GM23338 (cell line): ENCODE results near the gene VAMP2. TPM values are rescaled to one million over a fixed set of nuclear protein-coding genes. Genes with fewer than 3 reads are reported as not detected.

ENCODE experiments used
- ATAC-seq: fragments of 200-7000 bp; cut with Tn5 transposase; 3 replicates; pipeline ENCODE4 v1.9.1; 2020
- DNase-seq: peaks from one replicate; pipeline ENCODE4 v3.0.0-alpha.2; 2015; ENCODE audit warnings: low spot score
- H2AFZ ChIP-seq: fragments of 200-600 bp; sonication (generic); 2 replicates; pipeline ENCODE4 v1.8.0; 2016; ENCODE audit warnings: antibody characterized with exemption, mild to moderate bottlenecking, moderate library complexity
- H3F3A ChIP-seq: fragments of 200-600 bp; sonication (generic); replicated peaks from 2 replicates; pipeline ENCODE4 v1.8.0; 2017; ENCODE audit warnings: antibody characterized with exemption, mixed run types, low read depth
- H3K27ac ChIP-seq: fragments of 200-600 bp; sonication (generic); 2 replicates; pipeline ENCODE4 v1.6.1; 2016; ENCODE audit warnings: low read depth
- H3K27me3 ChIP-seq: fragments of 200-600 bp; sonication (generic); 2 replicates; pipeline ENCODE4 v1.8.0; 2016; ENCODE audit warnings: mild to moderate bottlenecking, mixed run types, moderate library complexity; ENCODE audit not compliant: insufficient read depth
- H3K36me3 ChIP-seq: fragments of 200-600 bp; sonication (generic); 2 replicates; pipeline ENCODE4 v1.8.0; 2016; ENCODE audit warnings: mild to moderate bottlenecking; ENCODE audit not compliant: insufficient read depth
- H3K4me1 ChIP-seq: fragments of 200-600 bp; sonication (generic); 2 replicates; pipeline ENCODE4 v1.8.0; 2016; ENCODE audit warnings: mild to moderate bottlenecking, moderate library complexity; ENCODE audit not compliant: insufficient read depth
- H3K4me2 ChIP-seq: fragments of 200-600 bp; sonication (generic); 2 replicates; pipeline ENCODE4 v1.7.1; 2017; ENCODE audit warnings: mixed run types
- H3K4me3 ChIP-seq: fragments of 200-600 bp; sonication (generic); 2 replicates; pipeline ENCODE4 v1.6.1; 2016; ENCODE audit warnings: mixed run types
- H3K79me2 ChIP-seq: fragments of 200-600 bp; sonication (generic); replicated peaks from 2 replicates; pipeline ENCODE4 v1.8.0; 2017; ENCODE audit warnings: mild to moderate bottlenecking; ENCODE audit not compliant: insufficient read depth
- H3K9me2 ChIP-seq: fragments of 200-600 bp; sonication (generic); 2 replicates; pipeline ENCODE4 v1.8.0; 2017; ENCODE audit not compliant: insufficient read depth
- H4K20me1 ChIP-seq: fragments of 200-600 bp; sonication (generic); replicated peaks from 2 replicates; pipeline ENCODE4 v1.8.0; 2017; ENCODE audit warnings: mild to moderate bottlenecking; ENCODE audit not compliant: insufficient read depth
- H3K27ac Mint-ChIP-seq: 2 replicates; pipeline ENCODE4 v1.8.0; 2020; ENCODE audit warnings: inconsistent platforms, mild to moderate bottlenecking, moderate library complexity, mixed read lengths
- H3K27me3 Mint-ChIP-seq: 3 replicates; pipeline ENCODE4 v1.8.0; 2022; ENCODE audit warnings: low read depth, mild to moderate bottlenecking, moderate library complexity, mixed read lengths, inconsistent platforms; ENCODE audit not compliant: insufficient read depth, poor library complexity
- H3K36me3 Mint-ChIP-seq: 3 replicates; pipeline ENCODE4 v1.8.0; 2021; ENCODE audit warnings: low read depth, mild to moderate bottlenecking, inconsistent platforms, moderate library complexity, mixed read lengths
- H3K4me1 Mint-ChIP-seq: 3 replicates; pipeline ENCODE4 v1.8.0; 2020; ENCODE audit warnings: mild to moderate bottlenecking, inconsistent platforms, mixed read lengths
- H3K4me3 Mint-ChIP-seq: 3 replicates; pipeline ENCODE4 v1.8.0; 2021; ENCODE audit warnings: moderate library complexity, mild to moderate bottlenecking, inconsistent platforms, mixed read lengths
- H3K9me3 Mint-ChIP-seq: 3 replicates; pipeline ENCODE4 v1.8.0; 2020; ENCODE audit warnings: moderate library complexity, mild to moderate bottlenecking, inconsistent platforms, mixed read lengths
- CREB1 ChIP-seq: fragments of 250-450 bp; sonication (Bioruptor Pico); IDR thresholded peaks from 2 replicates; pipeline ENCODE4 v1.5.0; 2020; ENCODE audit warnings: low read depth, mild to moderate bottlenecking, moderate library complexity
- EZH2 ChIP-seq: fragments of 200-600 bp; sonication (generic); IDR thresholded peaks from one replicate; pipeline ENCODE4 v1.8.0; 2017; ENCODE audit warnings: antibody characterized with exemption, mild to moderate bottlenecking, low read depth; ENCODE audit not compliant: unreplicated experiment
- EZH2phosphoT487 ChIP-seq: fragments of 200-600 bp; sonication (generic); IDR thresholded peaks from one replicate; pipeline ENCODE4 v1.8.1; 2018; ENCODE audit warnings: antibody characterized with exemption; ENCODE audit not compliant: unreplicated experiment
- JUNB ChIP-seq: IDR thresholded peaks from one replicate; pipeline ENCODE4 v1.6.1; 2016; ENCODE audit warnings: antibody characterized with exemption; ENCODE audit not compliant: unreplicated experiment
- NANOG ChIP-seq: IDR thresholded peaks from 2 replicates; pipeline ENCODE4 v1.6.1; 2016; ENCODE audit warnings: antibody characterized with exemption, borderline replicate concordance
- POLR2AphosphoS5 ChIP-seq: IDR thresholded peaks from 2 replicates; pipeline ENCODE4 v1.6.1; 2016; ENCODE audit warnings: antibody characterized with exemption, low read depth
- STAT1 ChIP-seq: IDR thresholded peaks from one replicate; pipeline ENCODE4 v1.6.1; 2016; ENCODE audit warnings: antibody characterized with exemption; ENCODE audit not compliant: unreplicated experiment
- ZNF114 ChIP-seq: fragments of 250-450 bp; sonication (Bioruptor Pico); IDR thresholded peaks from 2 replicates; pipeline ENCODE4 v1.5.0; 2020; ENCODE audit warnings: mild to moderate bottlenecking, moderate library complexity
- ZNF331 ChIP-seq: fragments of 250-450 bp; sonication (Bioruptor Pico); IDR thresholded peaks from 2 replicates; pipeline ENCODE4 v1.5.0; 2020; ENCODE audit warnings: low read depth, mild to moderate bottlenecking, moderate library complexity
- polyA plus RNA-seq: library from polyadenylated mRNA; unstranded; fragments of >200 nt; fragmentation: Nextera tagmentation; extraction: Ambion mirVana; gene quantifications from 2 replicates; pipeline ENCODE4 v1.2.1, GENCODE V29; 2016
- total RNA-seq: library from RNA; depleted of rRNA; stranded (reverse); fragments of >200 nt; shearing (Covaris generic); gene quantifications from 2 replicates; pipeline ENCODE4 v1.2.3, GENCODE V29; 2014
- TF ChIP-seq, protein P1 (sequence below): fragments of 250-450 bp; sonication (Bioruptor Pico); IDR thresholded peaks from 2 replicates; pipeline ENCODE4 v1.5.0; 2020; ENCODE audit warnings: mild to moderate bottlenecking, moderate library complexity
- TF ChIP-seq, protein P2 (sequence below): IDR thresholded peaks from 2 replicates; pipeline ENCODE4 v1.6.1; 2016; ENCODE audit warnings: antibody characterized with exemption
- TF ChIP-seq, protein P3 (sequence below), 2 experiments: fragments of 200-600 bp in 1 of 2; sonication (generic) in 1 of 2; conservative IDR thresholded peaks; 2 replicates each; pipeline versions ENCODE4 v1.5.1 to v1.6.1; 2016 to 2017; ENCODE audit warnings: antibody characterized with exemption in 2 of 2, low read depth in 2 of 2, mild to moderate bottlenecking in 2 of 2, moderate library complexity in 1 of 2
- TF ChIP-seq, protein P4 (sequence below): IDR thresholded peaks from one replicate; pipeline ENCODE4 v1.6.1; 2018; ENCODE audit warnings: antibody characterized with exemption; ENCODE audit not compliant: unreplicated experiment

The VAMP2 gene
- total and polyA plus RNA-seq, 2 experiments from 2014 or later, result 6.9 to 32.3 TPM

DNA sequence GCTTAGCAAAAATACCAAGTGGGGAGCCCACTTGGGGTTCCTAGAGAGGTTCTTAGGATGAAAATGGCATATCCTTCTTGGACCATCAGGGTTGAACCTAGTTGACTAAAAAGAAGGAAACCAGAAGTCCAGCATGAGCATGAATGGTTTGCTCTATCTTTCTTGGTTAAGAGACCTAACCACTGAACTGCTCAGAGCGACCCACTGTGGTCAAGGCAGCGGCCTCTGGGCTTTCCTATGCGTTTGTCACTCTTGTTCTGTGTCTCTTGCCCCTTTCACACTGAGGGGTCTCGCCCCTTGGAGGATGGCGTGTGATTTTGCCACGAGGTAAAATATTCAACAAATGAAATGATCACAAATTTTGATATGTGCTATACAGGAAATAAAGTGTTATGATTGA is 27.8 kb upstream of the VAMP2 start:
- no peak for TF ChIP-seq ZNF114
- no peak for TF ChIP-seq NANOG
- no peak for TF ChIP-seq STAT1
- TF ChIP-seq CREB1 (CRISPR knock-in tag), result no peak
- no peak for TF ChIP-seq EZH2
- TF ChIP-seq, protein P1, sequence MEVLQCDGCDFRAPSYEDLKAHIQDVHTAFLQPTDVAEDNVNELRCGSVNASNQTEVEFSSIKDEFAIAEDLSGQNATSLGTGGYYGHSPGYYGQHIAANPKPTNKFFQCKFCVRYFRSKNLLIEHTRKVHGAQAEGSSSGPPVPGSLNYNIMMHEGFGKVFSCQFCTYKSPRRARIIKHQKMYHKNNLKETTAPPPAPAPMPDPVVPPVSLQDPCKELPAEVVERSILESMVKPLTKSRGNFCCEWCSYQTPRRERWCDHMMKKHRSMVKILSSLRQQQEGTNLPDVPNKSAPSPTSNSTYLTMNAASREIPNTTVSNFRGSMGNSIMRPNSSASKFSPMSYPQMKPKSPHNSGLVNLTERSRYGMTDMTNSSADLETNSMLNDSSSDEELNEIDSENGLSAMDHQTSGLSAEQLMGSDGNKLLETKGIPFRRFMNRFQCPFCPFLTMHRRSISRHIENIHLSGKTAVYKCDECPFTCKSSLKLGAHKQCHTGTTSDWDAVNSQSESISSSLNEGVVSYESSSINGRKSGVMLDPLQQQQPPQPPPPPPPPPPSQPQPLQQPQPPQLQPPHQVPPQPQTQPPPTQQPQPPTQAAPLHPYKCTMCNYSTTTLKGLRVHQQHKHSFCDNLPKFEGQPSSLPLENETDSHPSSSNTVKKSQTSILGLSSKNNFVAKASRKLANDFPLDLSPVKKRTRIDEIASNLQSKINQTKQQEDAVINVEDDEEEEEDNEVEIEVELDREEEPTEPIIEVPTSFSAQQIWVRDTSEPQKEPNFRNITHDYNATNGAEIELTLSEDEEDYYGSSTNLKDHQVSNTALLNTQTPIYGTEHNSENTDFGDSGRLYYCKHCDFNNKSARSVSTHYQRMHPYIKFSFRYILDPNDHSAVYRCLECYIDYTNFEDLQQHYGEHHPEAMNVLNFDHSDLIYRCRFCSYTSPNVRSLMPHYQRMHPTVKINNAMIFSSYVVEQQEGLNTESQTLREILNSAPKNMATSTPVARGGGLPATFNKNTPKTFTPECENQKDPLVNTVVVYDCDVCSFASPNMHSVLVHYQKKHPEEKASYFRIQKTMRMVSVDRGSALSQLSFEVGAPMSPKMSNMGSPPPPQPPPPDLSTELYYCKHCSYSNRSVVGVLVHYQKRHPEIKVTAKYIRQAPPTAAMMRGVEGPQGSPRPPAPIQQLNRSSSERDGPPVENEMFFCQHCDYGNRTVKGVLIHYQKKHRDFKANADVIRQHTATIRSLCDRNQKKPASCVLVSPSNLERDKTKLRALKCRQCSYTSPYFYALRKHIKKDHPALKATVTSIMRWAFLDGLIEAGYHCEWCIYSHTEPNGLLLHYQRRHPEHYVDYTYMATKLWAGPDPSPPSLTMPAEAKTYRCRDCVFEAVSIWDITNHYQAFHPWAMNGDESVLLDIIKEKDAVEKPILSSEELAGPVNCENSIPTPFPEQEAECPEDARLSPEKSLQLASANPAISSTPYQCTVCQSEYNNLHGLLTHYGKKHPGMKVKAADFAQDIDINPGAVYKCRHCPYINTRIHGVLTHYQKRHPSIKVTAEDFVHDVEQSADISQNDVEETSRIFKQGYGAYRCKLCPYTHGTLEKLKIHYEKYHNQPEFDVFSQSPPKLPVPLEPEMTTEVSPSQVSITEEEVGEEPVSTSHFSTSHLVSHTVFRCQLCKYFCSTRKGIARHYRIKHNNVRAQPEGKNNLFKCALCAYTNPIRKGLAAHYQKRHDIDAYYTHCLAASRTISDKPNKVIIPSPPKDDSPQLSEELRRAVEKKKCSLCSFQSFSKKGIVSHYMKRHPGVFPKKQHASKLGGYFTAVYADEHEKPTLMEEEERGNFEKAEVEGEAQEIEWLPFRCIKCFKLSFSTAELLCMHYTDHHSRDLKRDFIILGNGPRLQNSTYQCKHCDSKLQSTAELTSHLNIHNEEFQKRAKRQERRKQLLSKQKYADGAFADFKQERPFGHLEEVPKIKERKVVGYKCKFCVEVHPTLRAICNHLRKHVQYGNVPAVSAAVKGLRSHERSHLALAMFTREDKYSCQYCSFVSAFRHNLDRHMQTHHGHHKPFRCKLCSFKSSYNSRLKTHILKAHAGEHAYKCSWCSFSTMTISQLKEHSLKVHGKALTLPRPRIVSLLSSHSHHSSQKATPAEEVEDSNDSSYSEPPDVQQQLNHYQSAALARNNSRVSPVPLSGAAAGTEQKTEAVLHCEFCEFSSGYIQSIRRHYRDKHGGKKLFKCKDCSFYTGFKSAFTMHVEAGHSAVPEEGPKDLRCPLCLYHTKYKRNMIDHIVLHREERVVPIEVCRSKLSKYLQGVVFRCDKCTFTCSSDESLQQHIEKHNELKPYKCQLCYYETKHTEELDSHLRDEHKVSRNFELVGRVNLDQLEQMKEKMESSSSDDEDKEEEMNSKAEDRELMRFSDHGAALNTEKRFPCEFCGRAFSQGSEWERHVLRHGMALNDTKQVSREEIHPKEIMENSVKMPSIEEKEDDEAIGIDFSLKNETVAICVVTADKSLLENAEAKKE, result no peak
- TF ChIP-seq, protein P2, sequence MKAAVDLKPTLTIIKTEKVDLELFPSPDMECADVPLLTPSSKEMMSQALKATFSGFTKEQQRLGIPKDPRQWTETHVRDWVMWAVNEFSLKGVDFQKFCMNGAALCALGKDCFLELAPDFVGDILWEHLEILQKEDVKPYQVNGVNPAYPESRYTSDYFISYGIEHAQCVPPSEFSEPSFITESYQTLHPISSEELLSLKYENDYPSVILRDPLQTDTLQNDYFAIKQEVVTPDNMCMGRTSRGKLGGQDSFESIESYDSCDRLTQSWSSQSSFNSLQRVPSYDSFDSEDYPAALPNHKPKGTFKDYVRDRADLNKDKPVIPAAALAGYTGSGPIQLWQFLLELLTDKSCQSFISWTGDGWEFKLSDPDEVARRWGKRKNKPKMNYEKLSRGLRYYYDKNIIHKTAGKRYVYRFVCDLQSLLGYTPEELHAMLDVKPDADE, result no peak
- TF ChIP-seq POLR2AphosphoS5, result no peak
- TF ChIP-seq JUNB, result no peak
- TF ChIP-seq ZNF331, result no peak
- no peak for TF ChIP-seq EZH2phosphoT487
- TF ChIP-seq, protein P3, sequence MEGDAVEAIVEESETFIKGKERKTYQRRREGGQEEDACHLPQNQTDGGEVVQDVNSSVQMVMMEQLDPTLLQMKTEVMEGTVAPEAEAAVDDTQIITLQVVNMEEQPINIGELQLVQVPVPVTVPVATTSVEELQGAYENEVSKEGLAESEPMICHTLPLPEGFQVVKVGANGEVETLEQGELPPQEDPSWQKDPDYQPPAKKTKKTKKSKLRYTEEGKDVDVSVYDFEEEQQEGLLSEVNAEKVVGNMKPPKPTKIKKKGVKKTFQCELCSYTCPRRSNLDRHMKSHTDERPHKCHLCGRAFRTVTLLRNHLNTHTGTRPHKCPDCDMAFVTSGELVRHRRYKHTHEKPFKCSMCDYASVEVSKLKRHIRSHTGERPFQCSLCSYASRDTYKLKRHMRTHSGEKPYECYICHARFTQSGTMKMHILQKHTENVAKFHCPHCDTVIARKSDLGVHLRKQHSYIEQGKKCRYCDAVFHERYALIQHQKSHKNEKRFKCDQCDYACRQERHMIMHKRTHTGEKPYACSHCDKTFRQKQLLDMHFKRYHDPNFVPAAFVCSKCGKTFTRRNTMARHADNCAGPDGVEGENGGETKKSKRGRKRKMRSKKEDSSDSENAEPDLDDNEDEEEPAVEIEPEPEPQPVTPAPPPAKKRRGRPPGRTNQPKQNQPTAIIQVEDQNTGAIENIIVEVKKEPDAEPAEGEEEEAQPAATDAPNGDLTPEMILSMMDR (conservative IDR thresholded peaks at IDR 0.05; ENCODE audit: low read depth in 2 of 2), result no peak
- TF ChIP-seq, protein P4, sequence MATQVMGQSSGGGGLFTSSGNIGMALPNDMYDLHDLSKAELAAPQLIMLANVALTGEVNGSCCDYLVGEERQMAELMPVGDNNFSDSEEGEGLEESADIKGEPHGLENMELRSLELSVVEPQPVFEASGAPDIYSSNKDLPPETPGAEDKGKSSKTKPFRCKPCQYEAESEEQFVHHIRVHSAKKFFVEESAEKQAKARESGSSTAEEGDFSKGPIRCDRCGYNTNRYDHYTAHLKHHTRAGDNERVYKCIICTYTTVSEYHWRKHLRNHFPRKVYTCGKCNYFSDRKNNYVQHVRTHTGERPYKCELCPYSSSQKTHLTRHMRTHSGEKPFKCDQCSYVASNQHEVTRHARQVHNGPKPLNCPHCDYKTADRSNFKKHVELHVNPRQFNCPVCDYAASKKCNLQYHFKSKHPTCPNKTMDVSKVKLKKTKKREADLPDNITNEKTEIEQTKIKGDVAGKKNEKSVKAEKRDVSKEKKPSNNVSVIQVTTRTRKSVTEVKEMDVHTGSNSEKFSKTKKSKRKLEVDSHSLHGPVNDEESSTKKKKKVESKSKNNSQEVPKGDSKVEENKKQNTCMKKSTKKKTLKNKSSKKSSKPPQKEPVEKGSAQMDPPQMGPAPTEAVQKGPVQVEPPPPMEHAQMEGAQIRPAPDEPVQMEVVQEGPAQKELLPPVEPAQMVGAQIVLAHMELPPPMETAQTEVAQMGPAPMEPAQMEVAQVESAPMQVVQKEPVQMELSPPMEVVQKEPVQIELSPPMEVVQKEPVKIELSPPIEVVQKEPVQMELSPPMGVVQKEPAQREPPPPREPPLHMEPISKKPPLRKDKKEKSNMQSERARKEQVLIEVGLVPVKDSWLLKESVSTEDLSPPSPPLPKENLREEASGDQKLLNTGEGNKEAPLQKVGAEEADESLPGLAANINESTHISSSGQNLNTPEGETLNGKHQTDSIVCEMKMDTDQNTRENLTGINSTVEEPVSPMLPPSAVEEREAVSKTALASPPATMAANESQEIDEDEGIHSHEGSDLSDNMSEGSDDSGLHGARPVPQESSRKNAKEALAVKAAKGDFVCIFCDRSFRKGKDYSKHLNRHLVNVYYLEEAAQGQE, result no peak
- Histone ChIP-seq H3K36me3 (no peaks in the 10 kb centered on the region), H4K20me1 (no peaks in the 10 kb centered on the region), H3K79me2 (no peaks in the 10 kb centered on the region), H3K4me3 (peak overlapping the region; percentile 41), H3K4me2 (peak overlapping the region; percentile 78), H2AFZ (peak overlapping the region; percentile 67; the same call in 1 of the 2 replicates), H3K27me3 (peaks cover 13% of the 10 kb centered on the region), H3F3A (peaks cover 15% of the 10 kb centered on the region), H3K27ac (no peak overlapping the region), H3K4me1 (peaks cover 9% of the 10 kb centered on the region), H3K9me2 (no peaks in the 10 kb centered on the region)
- H3K4me3 Mint-ChIP-seq, result no peak overlapping the region; the same call in 2 of the 3 replicates
- peaks cover 11% of the 10 kb centered on the region for H3K27me3 Mint-ChIP-seq
- no peaks in the 10 kb centered on the region; the same call in 2 of the 3 replicates for H3K36me3 Mint-ChIP-seq
- no peaks in the 10 kb centered on the region for H3K9me3 Mint-ChIP-seq
- peak overlapping the region; percentile 23; the same call in 1 of the 2 replicates for H3K27ac Mint-ChIP-seq
- DNase-seq, result no peak
- ATAC-seq, result no peak
- peaks cover 7% of the 10 kb centered on the region for H3K4me1 Mint-ChIP-seq
